Mesenchymal stem cell (in vitro differentiated cells and primary cell): ENCODE measurements around the gene ABHD2.

Experiments
- DNase-seq: peaks from one replicate; pipeline ENCODE4 v3.0.0-alpha.2; 2013
- H2AFZ ChIP-seq: one replicate; pipeline ENCODE4 v1.6.1; 2013; ENCODE audit warnings: low read depth, mild to moderate bottlenecking, control low read depth, inconsistent platforms, low read length, moderate library complexity
- H2AK5ac ChIP-seq: 2 replicates; pipeline ENCODE4 v1.6.1; 2013; ENCODE audit warnings: low read length, moderate library complexity, mild to moderate bottlenecking, inconsistent platforms; ENCODE audit not compliant: severe bottlenecking
- H2BK120ac ChIP-seq: one replicate; pipeline ENCODE4 v1.6.1; 2013; ENCODE audit warnings: low read depth, mild to moderate bottlenecking, inconsistent platforms, low read length, moderate library complexity
- H2BK12ac ChIP-seq, 2 experiments: one replicate each; pipeline ENCODE4 v1.6.1; 2013; ENCODE audit warnings: inconsistent platforms in 2 of 2, low read length in 2 of 2, mild to moderate bottlenecking in 2 of 2, moderate library complexity in 2 of 2, control low read depth in 1 of 2
- H2BK15ac ChIP-seq: one replicate; pipeline ENCODE4 v1.6.1; 2013; ENCODE audit warnings: mild to moderate bottlenecking, low read depth, inconsistent platforms; ENCODE audit not compliant: poor library complexity, severe bottlenecking
- H2BK5ac ChIP-seq: 2 replicates; pipeline ENCODE4 v1.6.1; 2013; ENCODE audit warnings: low read depth, mild to moderate bottlenecking, low read length, control low read depth, inconsistent platforms; ENCODE audit not compliant: poor library complexity, severe bottlenecking
- H3K14ac ChIP-seq, 2 experiments: one replicate each; pipeline ENCODE4 v1.6.1; 2013; ENCODE audit warnings: inconsistent platforms in 2 of 2, low read length in 2 of 2, control low read depth in 1 of 2, mild to moderate bottlenecking in 1 of 2, moderate library complexity in 1 of 2
- H3K18ac ChIP-seq, 2 experiments: one replicate each; pipeline ENCODE4 v1.6.1; 2013; ENCODE audit warnings: inconsistent platforms in 2 of 2, low read length in 2 of 2, control low read depth in 1 of 2, low read depth in 1 of 2, mild to moderate bottlenecking in 1 of 2
- H3K23ac ChIP-seq, 2 experiments: one replicate each; pipeline ENCODE4 v1.6.1; 2013; ENCODE audit warnings: inconsistent platforms in 2 of 2, low read length in 2 of 2, mild to moderate bottlenecking in 2 of 2, moderate library complexity in 2 of 2, control low read depth in 1 of 2
- H3K27ac ChIP-seq: 2 replicates; pipeline ENCODE4 v1.5.1; 2013; ENCODE audit warnings: mild to moderate bottlenecking, moderate library complexity, low read length, control low read depth, inconsistent platforms; ENCODE audit not compliant: poor library complexity, severe bottlenecking
- H3K27me3 ChIP-seq, 2 experiments: 2 replicates each; pipeline versions ENCODE4 v1.6.1 to v1.7.0; 2013; ENCODE audit warnings: low read length in 2 of 2, mild to moderate bottlenecking in 2 of 2, moderate library complexity in 2 of 2, control low read depth in 1 of 2, inconsistent platforms in 1 of 2; ENCODE audit not compliant: control insufficient read depth in 1 of 2, insufficient read depth in 1 of 2
- H3K36me3 ChIP-seq, 2 experiments: 2 replicates each; pipeline versions ENCODE4 v1.6.1 to v1.7.0; 2013; ENCODE audit warnings: low read length in 2 of 2, control low read depth in 1 of 2, inconsistent platforms in 1 of 2, low read depth in 1 of 2, mild to moderate bottlenecking in 1 of 2; ENCODE audit not compliant: insufficient read depth in 2 of 2, control insufficient read depth in 1 of 2
- H3K4ac ChIP-seq, 2 experiments: one replicate each; pipeline ENCODE4 v1.6.1; 2013; ENCODE audit warnings: inconsistent platforms in 2 of 2, low read length in 2 of 2, mild to moderate bottlenecking in 2 of 2, moderate library complexity in 2 of 2, control low read depth in 1 of 2, low read depth in 1 of 2
- H3K4me1 ChIP-seq: 2 replicates; pipeline ENCODE4 v1.6.1; 2013; ENCODE audit warnings: low read depth, low read length, control low read depth; ENCODE audit not compliant: control insufficient read depth, insufficient read depth
- H3K4me2 ChIP-seq: 2 replicates; pipeline ENCODE4 v1.6.1; 2013; ENCODE audit warnings: low read length, mild to moderate bottlenecking, inconsistent platforms; ENCODE audit not compliant: poor library complexity, severe bottlenecking
- H3K4me3 ChIP-seq, 2 experiments: 2 replicates each; pipeline versions ENCODE4 v1.5.1 to v1.7.0; 2013; ENCODE audit warnings: low read length in 2 of 2, mild to moderate bottlenecking in 2 of 2, control low read depth in 1 of 2, low read depth in 1 of 2; ENCODE audit not compliant: insufficient read depth in 1 of 2
- H3K79me1 ChIP-seq: replicated peaks from 2 replicates; pipeline ENCODE4 v1.6.1; 2013; ENCODE audit warnings: mild to moderate bottlenecking, control low read depth, low read length, inconsistent platforms; ENCODE audit not compliant: poor library complexity, severe bottlenecking
- H3K9ac ChIP-seq: 2 replicates; pipeline ENCODE4 v1.7.0; 2013; ENCODE audit warnings: mild to moderate bottlenecking, low read length, moderate library complexity
- H3K9me3 ChIP-seq: 2 replicates; pipeline ENCODE4 v1.7.0; 2013; ENCODE audit warnings: mild to moderate bottlenecking, low read length; ENCODE audit not compliant: control insufficient read depth
- H4K8ac ChIP-seq: one replicate; pipeline ENCODE4 v1.6.1; 2013; ENCODE audit warnings: inconsistent platforms, mild to moderate bottlenecking, low read length, moderate library complexity
- H4K91ac ChIP-seq: one replicate; pipeline ENCODE4 v1.6.1; 2013; ENCODE audit warnings: mild to moderate bottlenecking, low read length, inconsistent platforms
- WGBS: methylation state at CpG from one replicate; pipeline ENCODE4 v1.1.7; 2013; ENCODE audit warnings: mixed read lengths; 5-methylcytosine and 5-hydroxymethylcytosine counted together

Gene ABHD2

GRCh38 chr15:89075846-89076245 lies 12.4 kb upstream of the ABHD2 start:
- no peak overlapping the region for H3K4me2 ChIP-seq
- no peak overlapping the region for H2BK12ac ChIP-seq
- no peaks in the 10 kb centered on the region for H3K36me3 ChIP-seq
- H3K18ac ChIP-seq: no peak overlapping the region
- H4K8ac ChIP-seq: no peak overlapping the region
- no peak overlapping the region for H3K14ac ChIP-seq
- no peaks in the 10 kb centered on the region for H3K79me1 ChIP-seq
- no peak overlapping the region for H2BK15ac ChIP-seq
- no peaks in the 10 kb centered on the region for H3K4me1 ChIP-seq
- H3K9me3 ChIP-seq: no peaks in the 10 kb centered on the region
- no peak overlapping the region for H3K4me3 ChIP-seq
- no peak overlapping the region for H3K4ac ChIP-seq
- H4K91ac ChIP-seq: no peak overlapping the region
- no peak for DNase-seq
- H2BK5ac ChIP-seq: no peak overlapping the region
- no peaks in the 10 kb centered on the region for H3K27me3 ChIP-seq
- no peak overlapping the region for H3K23ac ChIP-seq
- H2BK120ac ChIP-seq: no peak overlapping the region
- 79% methylated on average over 4 of the region's 4 CpGs for WGBS
- no peak overlapping the region for H2AK5ac ChIP-seq
- H3K9ac ChIP-seq: no peak overlapping the region
- no peak overlapping the region for H2AFZ ChIP-seq
- no peak overlapping the region for H3K27ac ChIP-seq

- no peaks in the 10 kb centered on the region for H3K9me3 ChIP-seq
- no peak overlapping the region for H4K8ac ChIP-seq
- no peak for DNase-seq
- no peak overlapping the region for H2AFZ ChIP-seq
- H3K14ac ChIP-seq: no peak overlapping the region
- H3K79me1 ChIP-seq: no peaks in the 10 kb centered on the region
- no peak overlapping the region for H3K4me2 ChIP-seq
- no peak overlapping the region for H3K27ac ChIP-seq
- no peak overlapping the region for H3K4me3 ChIP-seq
- no peak overlapping the region for H2BK120ac ChIP-seq
- H3K9ac ChIP-seq: no peak overlapping the region
- no peak overlapping the region for H3K4ac ChIP-seq
- H3K4me1 ChIP-seq: no peaks in the 10 kb centered on the region
- no peak overlapping the region for H2BK15ac ChIP-seq
- no peak overlapping the region for H2BK12ac ChIP-seq
- WGBS: 58% methylated on average over 1 of the region's 1 CpG
- no peak overlapping the region for H2BK5ac ChIP-seq
- no peaks in the 10 kb centered on the region for H3K36me3 ChIP-seq
- H2AK5ac ChIP-seq: no peak overlapping the region
- no peaks in the 10 kb centered on the region for H3K27me3 ChIP-seq
- H4K91ac ChIP-seq: no peak overlapping the region
- no peak overlapping the region for H3K18ac ChIP-seq
- H3K23ac ChIP-seq: no peak overlapping the region
Measured at GRCh38 chr15:89077750-89078149, 10.5 kb upstream of the ABHD2 start.

DNA sequence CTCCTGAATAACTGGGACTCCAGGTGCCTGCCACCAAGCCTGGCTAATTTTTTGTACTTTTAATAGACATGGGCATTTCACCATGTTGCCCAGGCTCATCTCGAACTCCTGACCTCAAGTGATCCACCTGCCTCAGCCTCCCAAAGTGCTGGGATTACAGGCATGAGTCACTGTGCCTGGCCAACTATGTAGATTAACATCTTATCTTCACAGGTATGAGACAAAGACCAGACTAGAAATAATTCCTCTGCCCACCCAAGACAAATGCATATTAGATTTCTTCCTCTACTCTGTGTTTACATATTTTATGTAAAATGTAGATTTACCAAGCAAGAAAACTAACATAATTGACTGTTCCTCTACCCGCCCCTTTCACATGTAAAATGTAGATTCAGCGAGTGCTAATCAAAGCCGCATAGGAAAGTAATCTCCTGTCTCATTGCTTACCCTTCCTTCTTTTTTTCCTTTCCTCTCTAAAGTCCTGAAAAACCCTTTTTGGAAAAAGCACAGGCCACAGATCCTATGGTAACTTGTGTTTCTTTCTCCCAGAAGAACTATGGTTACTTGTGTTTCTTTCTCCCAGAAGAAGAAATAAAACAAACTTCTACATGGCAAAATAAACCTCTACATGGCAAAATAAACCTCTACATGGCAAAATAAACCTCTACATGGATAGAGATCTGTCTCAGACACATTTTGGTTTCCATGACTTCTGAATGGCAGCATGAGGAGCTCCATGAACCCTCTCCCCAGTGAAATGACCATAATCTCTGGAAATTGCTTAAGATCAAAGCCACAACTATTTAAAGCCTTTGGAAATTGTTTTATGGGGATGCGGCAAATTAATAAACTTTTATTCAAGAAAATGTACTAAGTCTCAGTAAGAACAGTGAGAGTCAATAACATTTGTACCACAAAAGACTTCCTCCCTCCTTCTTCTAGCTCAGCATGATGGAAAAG lies 9.1 kb upstream of the ABHD2 start:
- Histone ChIP-seq H3K36me3 (no peaks in the 10 kb centered on the region), H3K4ac (no peak overlapping the region), H3K23ac (no peak overlapping the region), H3K4me3 (no peak overlapping the region), H2BK5ac (no peak overlapping the region), H2AFZ (no peak overlapping the region), H4K8ac (no peak overlapping the region), H2BK12ac (no peak overlapping the region), H2AK5ac (no peak overlapping the region), H3K27me3 (no peaks in the 10 kb centered on the region), H3K14ac (no peak overlapping the region), H3K27ac (no peak overlapping the region), H3K79me1 (no peaks in the 10 kb centered on the region), H3K9ac (no peak overlapping the region), H3K9me3 (no peaks in the 10 kb centered on the region), H3K18ac (no peak overlapping the region), H3K4me1 (no peaks in the 10 kb centered on the region), H2BK120ac (no peak overlapping the region), H4K91ac (peak overlapping the region; percentile 39), H2BK15ac (no peak overlapping the region), H3K4me2 (no peak overlapping the region)
- 93% methylated on average over 4 of the region's 5 CpGs for WGBS
- no peak for DNase-seq

- Histone ChIP-seq H2AFZ (no peak overlapping the region), H3K18ac (no peak overlapping the region), H2BK120ac (no peak overlapping the region), H3K14ac (no peak overlapping the region), H3K79me1 (no peaks in the 10 kb centered on the region), H3K4me2 (no peak overlapping the region), H2AK5ac (no peak overlapping the region), H3K36me3 (no peaks in the 10 kb centered on the region), H3K9me3 (no peaks in the 10 kb centered on the region), H4K8ac (no peak overlapping the region), H3K27me3 (no peaks in the 10 kb centered on the region), H2BK12ac (no peak overlapping the region), H2BK5ac (no peak overlapping the region), H3K4me3 (no peak overlapping the region), H3K9ac (no peak overlapping the region), H2BK15ac (no peak overlapping the region), H4K91ac (no peak overlapping the region), H3K23ac (no peak overlapping the region), H3K27ac (no peak overlapping the region), H3K4ac (no peak overlapping the region), H3K4me1 (peaks cover under 1% of the 10 kb centered on the region)
- no peak for DNase-seq
- whole genome bisulfite sequencing: 100% methylated on average over 1 of the region's 1 CpG
Measured at GRCh38 chr15:89081878-89082277, 6.4 kb upstream of the ABHD2 start.
